RWPE1 (cell line): ENCODE results near the gene MED13L.

Experiments
- CTCF ChIA-PET: fragments of 350-600 bp; sonication (Branson Sonifier 250); formaldehyde crosslinking; extraction: SDS; loops from one replicate; lab custom pipeline; 2021; lab: Yijun Ruan, JAX
- POLR2A ChIA-PET: fragments of 400-600 bp; formaldehyde crosslinking; extraction: SDS; loops from one replicate; lab custom pipeline; 2020; ENCODE audit warnings: antibody characterized with exemption; ENCODE audit not compliant: low non-redundant PET; lab: Yijun Ruan, JAX
- DNase-seq: peaks from one replicate; pipeline ENCODE4 v3.0.0; 2012; ENCODE audit warnings: low spot score
- H3K27ac ChIP-seq: fragments of 450-650 bp; 2 replicates; pipeline ENCODE4 v1.5.1; 2017
- TF ChIP-seq, protein P1 (sequence below): fragments of 450-650 bp; conservative IDR thresholded peaks from 2 replicates; pipeline ENCODE4 v1.5.1; 2017; ENCODE audit warnings: low read depth, mild to moderate bottlenecking

The MED13L gene

DNA sequence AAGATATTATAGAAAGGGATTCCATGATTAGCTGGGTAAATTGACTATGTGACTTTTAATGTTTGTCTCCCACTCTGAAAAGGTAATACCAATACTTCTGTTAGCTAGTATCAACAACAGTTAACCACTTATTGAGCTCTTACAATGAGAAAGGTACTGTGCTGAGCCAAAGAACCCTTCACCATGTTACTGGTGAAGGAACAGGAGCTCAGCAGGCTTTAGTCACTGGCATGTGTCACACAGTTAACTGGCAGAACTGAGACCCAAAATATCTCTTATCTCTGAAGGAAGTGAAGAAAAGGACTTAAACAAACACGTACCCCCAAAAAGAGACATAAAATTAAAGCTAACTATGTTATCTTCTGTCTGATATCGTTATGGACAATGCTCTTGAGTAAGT, 170.6 kb downstream of the MED13L start:
- no peak for DNase-seq
- CTCF ChIA-PET, result no interaction called here
- TF ChIP-seq, protein P1, sequence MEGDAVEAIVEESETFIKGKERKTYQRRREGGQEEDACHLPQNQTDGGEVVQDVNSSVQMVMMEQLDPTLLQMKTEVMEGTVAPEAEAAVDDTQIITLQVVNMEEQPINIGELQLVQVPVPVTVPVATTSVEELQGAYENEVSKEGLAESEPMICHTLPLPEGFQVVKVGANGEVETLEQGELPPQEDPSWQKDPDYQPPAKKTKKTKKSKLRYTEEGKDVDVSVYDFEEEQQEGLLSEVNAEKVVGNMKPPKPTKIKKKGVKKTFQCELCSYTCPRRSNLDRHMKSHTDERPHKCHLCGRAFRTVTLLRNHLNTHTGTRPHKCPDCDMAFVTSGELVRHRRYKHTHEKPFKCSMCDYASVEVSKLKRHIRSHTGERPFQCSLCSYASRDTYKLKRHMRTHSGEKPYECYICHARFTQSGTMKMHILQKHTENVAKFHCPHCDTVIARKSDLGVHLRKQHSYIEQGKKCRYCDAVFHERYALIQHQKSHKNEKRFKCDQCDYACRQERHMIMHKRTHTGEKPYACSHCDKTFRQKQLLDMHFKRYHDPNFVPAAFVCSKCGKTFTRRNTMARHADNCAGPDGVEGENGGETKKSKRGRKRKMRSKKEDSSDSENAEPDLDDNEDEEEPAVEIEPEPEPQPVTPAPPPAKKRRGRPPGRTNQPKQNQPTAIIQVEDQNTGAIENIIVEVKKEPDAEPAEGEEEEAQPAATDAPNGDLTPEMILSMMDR, result no peak
- POLR2A ChIA-PET, result no interaction called here
- no peak overlapping the region for H3K27ac ChIP-seq

DNA sequence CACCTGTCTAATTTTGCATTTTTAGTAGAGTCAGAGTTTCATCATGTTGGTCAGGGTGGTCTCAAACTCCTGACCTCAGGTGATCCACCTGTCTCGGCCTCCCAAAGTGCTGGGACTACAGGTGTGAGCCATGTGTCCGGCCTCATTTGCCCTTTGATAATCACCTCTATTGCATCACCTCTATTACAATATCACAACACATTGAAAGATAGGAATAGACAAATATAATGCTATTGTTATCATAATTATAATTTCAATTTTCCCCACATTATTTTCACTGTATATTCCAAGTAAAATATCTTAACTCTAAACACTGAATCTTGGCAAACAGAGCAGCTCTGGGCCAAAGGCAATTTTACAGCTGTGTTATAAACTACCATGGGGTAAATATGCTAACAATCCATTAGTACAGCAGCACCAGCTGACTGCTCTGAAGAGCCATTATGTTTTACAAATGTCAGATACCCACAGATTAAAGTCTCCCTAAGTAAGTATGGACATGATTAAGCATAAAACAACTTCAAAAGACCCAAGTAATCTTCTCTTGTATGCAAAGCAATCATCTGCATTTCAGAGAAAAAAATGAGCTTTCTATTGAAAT, 173.2 kb downstream of the MED13L start:
- CTCF ChIA-PET, result no interaction called here
- no peak overlapping the region for H3K27ac ChIP-seq
- TF ChIP-seq, protein P1, result no peak
- DNase-seq, result no peak
- POLR2A ChIA-PET, result no interaction called here

DNA sequence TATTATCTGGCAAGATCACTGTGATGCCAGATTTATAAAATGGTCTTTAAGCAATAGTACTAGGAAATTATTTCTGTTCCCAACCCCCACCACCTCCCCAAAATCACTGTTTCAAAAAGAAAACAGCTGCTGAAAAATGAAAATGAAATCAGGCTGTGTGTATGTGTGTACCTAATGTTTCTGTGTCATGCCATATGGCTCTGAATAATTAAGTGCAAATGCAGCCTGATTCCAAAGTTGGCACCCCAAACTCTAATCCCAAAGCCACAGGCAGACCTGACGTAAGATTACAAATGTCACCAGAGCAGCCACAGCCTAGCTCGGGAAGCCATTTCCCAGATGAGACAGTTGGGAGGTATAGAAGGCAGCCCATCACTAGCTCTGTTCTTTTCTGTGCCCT, 175.5 kb downstream of the MED13L start:
- no peak overlapping the region for H3K27ac ChIP-seq
- no peak for DNase-seq
- CTCF ChIA-PET, result no interaction called here
- TF ChIP-seq, protein P1, result no peak
- POLR2A ChIA-PET, result no interaction called here

DNA sequence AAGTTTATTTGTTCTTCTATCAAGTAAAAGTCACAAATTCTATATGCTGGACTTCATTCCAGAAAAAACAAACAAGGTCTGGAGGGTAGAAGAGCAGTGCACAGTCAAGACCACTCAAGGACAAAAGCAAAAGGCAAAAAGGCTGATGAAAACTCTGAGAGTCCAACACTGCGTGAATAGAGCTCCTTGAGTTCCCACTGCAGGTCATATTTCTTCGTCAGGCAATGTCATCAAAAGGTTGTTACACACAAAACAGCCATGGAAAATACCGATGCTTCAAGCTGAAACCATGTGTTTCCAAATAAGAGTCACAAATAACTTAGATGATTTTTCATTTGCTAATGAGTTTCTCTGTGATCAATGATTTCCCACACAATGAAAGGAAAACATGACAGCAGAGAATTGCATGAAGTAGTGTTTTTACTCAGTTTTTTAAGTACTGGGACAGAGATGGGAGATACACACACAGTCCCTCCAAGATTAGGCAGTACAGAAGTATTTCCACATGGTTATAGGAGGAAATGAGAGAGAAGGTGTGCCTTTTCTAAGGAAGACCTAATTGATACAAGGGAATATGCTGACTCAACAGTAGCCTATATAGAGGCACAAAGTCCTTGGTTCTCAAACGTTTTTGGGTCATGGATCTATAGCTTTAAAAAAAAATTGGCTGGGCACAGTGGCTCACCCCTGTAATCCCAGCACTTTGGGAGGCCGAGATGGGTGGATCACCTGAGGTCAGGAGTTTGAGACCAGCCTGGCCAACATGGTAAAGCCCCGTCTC, 177.7 kb downstream of the MED13L start:
- POLR2A ChIA-PET, result no interaction called here
- TF ChIP-seq, protein P1, result no peak
- DNase-seq, result no peak
- CTCF ChIA-PET, result no interaction called here
- no peak overlapping the region for H3K27ac ChIP-seq

DNA sequence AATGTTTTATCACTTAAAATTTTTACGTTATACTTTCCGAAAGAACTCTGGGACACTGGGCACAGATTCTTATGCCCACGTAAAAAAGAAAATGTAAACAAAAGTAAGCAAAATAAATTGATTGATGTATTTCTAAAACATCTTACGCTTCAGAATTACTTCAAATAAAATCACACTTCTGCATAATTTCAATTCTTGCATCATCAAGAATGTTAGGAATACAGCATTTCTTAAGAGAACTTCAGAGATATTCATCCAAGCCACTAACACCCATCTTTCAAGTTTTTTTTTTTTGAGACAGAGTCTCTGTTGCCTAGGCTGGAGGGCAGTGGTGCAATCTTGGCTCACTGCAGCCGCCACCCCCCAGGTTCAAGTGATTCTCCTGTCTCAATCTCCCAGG, 180.6 kb downstream of the MED13L start:
- POLR2A ChIA-PET, result no interaction called here
- no peak overlapping the region for H3K27ac ChIP-seq
- CTCF ChIA-PET, result interaction anchor here (0.7 kb wide), 1 partner anchor 10 kb away, joined by 4 read pairs; no protein-coding TSS in a partner anchor
- DNase-seq, result no peak
- TF ChIP-seq, protein P1, result no peak

DNA sequence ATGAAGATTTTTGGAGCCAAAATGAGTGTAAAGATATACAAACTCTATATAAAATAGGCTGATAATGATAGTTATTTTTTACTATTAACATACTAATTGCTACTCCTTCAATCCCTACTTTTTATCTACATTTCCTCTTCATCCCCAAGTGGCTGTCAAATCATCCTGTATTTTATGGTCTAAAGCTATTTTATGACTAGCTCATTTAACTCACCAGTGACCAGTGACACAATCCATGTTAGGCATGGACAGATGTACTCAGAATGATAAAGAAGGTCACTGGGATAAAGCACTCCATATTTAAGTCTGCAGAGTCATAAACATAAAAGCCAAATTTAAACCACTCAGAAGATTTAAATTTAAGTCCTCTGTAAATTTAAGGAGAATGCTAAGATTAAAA, 183.0 kb downstream of the MED13L start:
- H3K27ac ChIP-seq, result no peak overlapping the region
- TF ChIP-seq, protein P1, result no peak
- ChIA-PET CTCF (interaction anchor here (0.6 kb wide), 1 partner anchor 29 kb away, joined by 3 read pairs; no protein-coding TSS in a partner anchor), POLR2A (interaction anchor here (0.5 kb wide), 1 partner anchor 14 kb away, joined by 3 read pairs; no protein-coding TSS in a partner anchor)
- DNase-seq, result no peak
